ENCODE results near the gene TMEM120B. TPM values are rescaled to one million over a fixed set of nuclear protein-coding genes. Genes with fewer than 3 reads are reported as not detected.
"Not testable (repeated sequence)": the region's sequence is repeated elsewhere in the genome, so short reads cannot be mapped to it uniquely, and the experiment has no call there.

The TMEM120B gene
- total RNA-seq, 1 experiment from 2014 or later, result 20.5 TPM

GRCh38 chr12:121755591-121755990, 43.0 kb downstream of the TMEM120B start:
- intact Hi-C loops (cut with micrococcal nuclease), result no loop called here
- H3K9me2 ChIP-seq (ENCODE audit: insufficient read depth), result no peaks in the 10 kb centered on the region
- ChIA-PET RAD21 (ENCODE audit: low non-redundant PET in 1 of 2, low total read pairs in 2 of 2, uncharacterized antibody in 2 of 2, unreplicated experiment in 2 of 2) (no interaction called here), POLR2A (no interaction called here), CTCF (no interaction called here)
- H3K4me2 ChIP-seq (ENCODE audit: low read length), result no peak overlapping the region
- H3K4me1 ChIP-seq (ENCODE audit: control insufficient read depth in 1 of 2, insufficient read depth in 2 of 2, low read length in 2 of 2), result no peaks in the 10 kb centered on the region
- ATAC-seq (no peak), DNase-seq (ENCODE audit: low read depth, low spot score) (no peak)
- H2AFZ ChIP-seq (ENCODE audit: low read depth, low read length, poor library complexity, severe bottlenecking), result no peak overlapping the region
- H4K20me1 ChIP-seq (ENCODE audit: insufficient read depth), result no peaks in the 10 kb centered on the region
- no peak for TF ChIP-seq ATF3 (IDR thresholded peaks at IDR 0.05)
- no peak for TF ChIP-seq REST (IDR thresholded peaks at IDR 0.05; ENCODE audit: low read depth)
- H3K27ac ChIP-seq (ENCODE audit: low read depth, low read length), result no peak overlapping the region
- H3K79me2 ChIP-seq (ENCODE audit: insufficient read depth, low read length), result no peaks in the 10 kb centered on the region
- BruUV-seq (replicated peaks), result no TSS peak
- no peaks in the 10 kb centered on the region for H3K9me3 ChIP-seq (ENCODE audit: control insufficient read depth in 1 of 2, insufficient read depth in 1 of 2, low read depth in 1 of 2, low read length in 2 of 2)
- no peaks in the 10 kb centered on the region for H3K27me3 ChIP-seq (ENCODE audit: insufficient read depth, low read length)
- H3K36me3 ChIP-seq (ENCODE audit: control insufficient read depth in 1 of 2, insufficient read depth in 2 of 2, low read length in 2 of 2), result peaks cover 0 to 7% of the 10 kb centered on the region in 2 experiments; a peak in 3 of 4 replicates
- no peak overlapping the region for H3K4me3 ChIP-seq (replicated peaks in 1 of 2; ENCODE audit: low read depth in 1 of 2, low read length in 2 of 2)
- H3K9ac ChIP-seq (ENCODE audit: low read length), result no peak overlapping the region

GRCh38 chr12:121758536-121758935, 46.0 kb downstream of the TMEM120B start:
- H3K9me3 ChIP-seq (ENCODE audit: control insufficient read depth in 1 of 2, insufficient read depth in 1 of 2, low read depth in 1 of 2, low read length in 2 of 2); H3K27ac ChIP-seq (ENCODE audit: low read depth, low read length); H3K4me3 ChIP-seq (replicated peaks in 1 of 2; ENCODE audit: low read depth in 1 of 2, low read length in 2 of 2); H3K9me2 ChIP-seq (ENCODE audit: insufficient read depth); H3K9ac ChIP-seq (ENCODE audit: low read length); POLR2A ChIA-PET; RAD21 ChIA-PET (ENCODE audit: low non-redundant PET in 1 of 2, low total read pairs in 2 of 2, uncharacterized antibody in 2 of 2, unreplicated experiment in 2 of 2); H3K4me1 ChIP-seq (ENCODE audit: control insufficient read depth in 1 of 2, insufficient read depth in 2 of 2, low read length in 2 of 2); ATAC-seq; DNase-seq (ENCODE audit: low read depth, low spot score); intact Hi-C loops (cut with micrococcal nuclease); H3K4me2 ChIP-seq (ENCODE audit: low read length); H2AFZ ChIP-seq (ENCODE audit: low read depth, low read length, poor library complexity, severe bottlenecking); H4K20me1 ChIP-seq (ENCODE audit: insufficient read depth); BruUV-seq (replicated peaks); H3K36me3 ChIP-seq (ENCODE audit: control insufficient read depth in 1 of 2, insufficient read depth in 2 of 2, low read length in 2 of 2); CTCF ChIA-PET; H3K79me2 ChIP-seq (ENCODE audit: insufficient read depth, low read length); H3K27me3 ChIP-seq (ENCODE audit: insufficient read depth, low read length): not testable (repeated sequence)

Data from HCT116 (cell line).